ENCODE data around the gene BTBD16.

Gene BTBD16

DNA sequence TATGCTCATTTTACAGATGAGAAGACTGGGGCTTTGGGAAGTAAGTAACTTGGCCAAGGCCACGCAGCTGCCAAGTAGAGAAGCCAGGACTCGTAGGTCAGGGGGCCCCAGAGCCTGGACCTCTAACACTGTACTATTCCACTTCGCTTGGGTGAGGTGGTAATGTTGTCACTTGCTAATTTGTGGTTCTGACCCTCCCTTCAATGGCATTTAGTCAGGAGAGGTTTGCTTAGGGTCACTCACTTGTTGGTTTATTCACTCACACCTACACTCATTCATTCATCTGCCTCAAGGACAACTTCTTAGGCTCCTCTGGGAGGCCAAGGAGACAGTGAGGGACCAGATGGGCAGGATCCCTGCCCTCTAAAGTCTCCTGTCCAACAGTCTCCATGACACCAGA lies 21.3 kb downstream of the BTBD16 start:
- Histone ChIP-seq H3K27me3 (ENCODE audit: insufficient read depth, low read length) (no peaks in the 10 kb centered on the region), H2BK12ac (ENCODE audit: low read length) (no peak overlapping the region), H3K27ac (ENCODE audit: low read depth, low read length) (no peak overlapping the region), H3K9me3 (ENCODE audit: insufficient read depth, low read depth, low read length) (no peaks in the 10 kb centered on the region), H4K8ac (ENCODE audit: low read depth, low read length) (no peak overlapping the region), H3K18ac (ENCODE audit: low read length) (no peak overlapping the region), H3K36me3 (ENCODE audit: control insufficient read depth in 1 of 2, insufficient read depth in 2 of 2, low read length in 2 of 2) (no peaks in the 10 kb centered on the region), H3K79me2 (ENCODE audit: control insufficient read depth, insufficient read depth, low read length, poor library complexity) (no peaks in the 10 kb centered on the region), H3K79me1 (ENCODE audit: low read length) (no peaks in the 10 kb centered on the region), H2AFZ (ENCODE audit: insufficient read depth, low read length, poor library complexity) (no peak overlapping the region), H3K4ac (ENCODE audit: low read depth, low read length) (no peak overlapping the region), H3K9ac (ENCODE audit: low read length) (no peak overlapping the region), H2BK5ac (ENCODE audit: low read depth, low read length, poor library complexity) (no peak overlapping the region), H3K4me2 (ENCODE audit: low read length) (no peak overlapping the region), H3K14ac (ENCODE audit: low read length) (no peak overlapping the region), H2AK5ac (ENCODE audit: low read length) (no peak overlapping the region), H2BK120ac (ENCODE audit: insufficient read depth, low read length, poor library complexity) (no peak overlapping the region), H3K4me3 (ENCODE audit: low read depth, low read length) (no peak overlapping the region), H4K91ac (ENCODE audit: low read depth, low read length) (no peak overlapping the region), H4K12ac (ENCODE audit: low read depth, low read length) (no peak overlapping the region), H3K4me1 (ENCODE audit: control insufficient read depth in 1 of 2, insufficient read depth in 2 of 2, low read length in 2 of 2) (peaks cover 8 to 13% of the 10 kb centered on the region in 2 experiments), H3K23ac (ENCODE audit: low read length) (no peak overlapping the region)
- no CpG with 5 or more reads among the region's 3 CpGs for WGBS (ENCODE audit: extremely low coverage, insufficient coverage, insufficient read length)
- no peak for DNase-seq

DNA sequence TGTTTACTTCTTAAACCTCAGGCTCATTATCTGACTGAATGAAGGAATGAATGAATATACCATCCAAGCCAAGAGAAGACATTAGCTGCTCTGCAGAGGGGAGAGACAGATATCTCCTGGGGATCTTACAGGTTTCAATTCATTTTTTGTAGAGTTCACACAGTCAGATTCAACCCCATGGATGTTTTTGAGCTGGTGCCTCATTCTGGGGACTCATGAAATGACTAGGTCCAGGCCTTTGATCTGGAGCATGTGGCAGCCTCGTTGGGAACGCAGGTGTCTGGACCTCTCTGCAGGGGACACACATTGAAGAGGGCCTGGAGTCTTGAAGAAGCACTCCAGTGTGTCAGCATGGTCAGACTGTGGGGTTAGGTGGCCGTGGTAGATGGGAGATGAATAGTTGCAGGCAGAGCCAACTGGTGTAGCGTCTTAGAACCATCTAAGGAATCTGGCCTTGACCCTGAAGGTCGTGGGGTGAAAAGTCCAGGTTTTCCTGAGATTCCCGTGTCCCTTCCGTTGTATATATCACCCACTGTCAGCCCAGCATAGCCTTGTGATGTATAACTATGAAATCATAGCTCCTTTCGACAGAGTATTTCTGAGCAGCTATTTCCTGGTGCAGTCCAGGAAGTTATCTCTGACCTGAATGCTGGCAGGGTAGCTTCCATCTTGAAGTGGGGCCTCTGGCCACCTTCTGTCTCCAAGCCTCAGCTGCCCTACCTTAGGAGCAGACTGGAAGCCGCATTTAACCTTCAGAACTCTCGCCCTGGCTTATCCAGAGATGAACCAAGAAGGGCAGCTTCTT lies 22.3 kb downstream of the BTBD16 start:
- Histone ChIP-seq H3K9ac (ENCODE audit: low read length) (no peak overlapping the region), H2BK5ac (ENCODE audit: low read depth, low read length, poor library complexity) (no peak overlapping the region), H2AFZ (ENCODE audit: insufficient read depth, low read length, poor library complexity) (no peak overlapping the region), H3K4me3 (ENCODE audit: low read depth, low read length) (no peak overlapping the region), H3K27me3 (ENCODE audit: insufficient read depth, low read length) (no peaks in the 10 kb centered on the region), H3K23ac (ENCODE audit: low read length) (no peak overlapping the region), H3K9me3 (ENCODE audit: insufficient read depth, low read depth, low read length) (no peaks in the 10 kb centered on the region), H3K79me1 (ENCODE audit: low read length) (no peaks in the 10 kb centered on the region), H3K79me2 (ENCODE audit: control insufficient read depth, insufficient read depth, low read length, poor library complexity) (no peaks in the 10 kb centered on the region), H3K4me2 (ENCODE audit: low read length) (no peak overlapping the region), H3K4me1 (ENCODE audit: control insufficient read depth in 1 of 2, insufficient read depth in 2 of 2, low read length in 2 of 2) (peaks cover 8 to 13% of the 10 kb centered on the region in 2 experiments), H3K4ac (ENCODE audit: low read depth, low read length) (no peak overlapping the region), H2BK120ac (ENCODE audit: insufficient read depth, low read length, poor library complexity) (no peak overlapping the region), H2AK5ac (ENCODE audit: low read length) (no peak overlapping the region), H3K14ac (ENCODE audit: low read length) (no peak overlapping the region), H3K27ac (ENCODE audit: low read depth, low read length) (no peak overlapping the region), H4K91ac (ENCODE audit: low read depth, low read length) (no peak overlapping the region), H4K8ac (ENCODE audit: low read depth, low read length) (no peak overlapping the region), H3K18ac (ENCODE audit: low read length) (no peak overlapping the region), H3K36me3 (ENCODE audit: control insufficient read depth in 1 of 2, insufficient read depth in 2 of 2, low read length in 2 of 2) (no peaks in the 10 kb centered on the region), H2BK12ac (ENCODE audit: low read length) (no peak overlapping the region), H4K12ac (ENCODE audit: low read depth, low read length) (no peak overlapping the region)
- no CpG with 5 or more reads among the region's 10 CpGs for WGBS (ENCODE audit: extremely low coverage, insufficient coverage, insufficient read length)
- peak; percentile 56 to 81 for DNase-seq

DNA sequence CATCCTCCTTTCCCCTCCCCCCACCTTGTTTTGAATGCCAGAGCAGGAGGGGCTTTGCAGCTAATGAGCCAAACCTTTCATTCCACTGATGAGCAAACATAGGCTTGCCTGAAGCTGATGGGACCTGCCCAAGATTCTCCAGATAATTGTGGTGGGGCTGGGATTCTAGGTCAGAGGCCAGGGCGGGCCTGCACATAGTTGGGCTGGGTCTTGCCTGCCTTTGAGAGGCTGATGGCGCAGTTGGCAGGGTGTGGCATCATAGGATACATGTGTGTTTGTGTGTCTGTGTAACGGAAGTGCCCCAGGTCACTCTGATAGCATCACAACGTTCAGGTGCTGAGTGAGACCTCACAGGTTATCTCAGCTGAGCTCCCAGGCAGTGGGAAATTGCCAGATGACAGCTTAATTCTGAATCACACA lies 22.9 kb downstream of the BTBD16 start:
- Histone ChIP-seq H3K36me3 (ENCODE audit: control insufficient read depth in 1 of 2, insufficient read depth in 2 of 2, low read length in 2 of 2) (no peaks in the 10 kb centered on the region), H3K9me3 (ENCODE audit: insufficient read depth, low read depth, low read length) (no peaks in the 10 kb centered on the region), H3K27ac (ENCODE audit: low read depth, low read length) (no peak overlapping the region), H2BK12ac (ENCODE audit: low read length) (no peak overlapping the region), H4K91ac (ENCODE audit: low read depth, low read length) (no peak overlapping the region), H3K4ac (ENCODE audit: low read depth, low read length) (no peak overlapping the region), H3K4me3 (ENCODE audit: low read depth, low read length) (no peak overlapping the region), H3K4me2 (ENCODE audit: low read length) (no peak overlapping the region), H3K4me1 (ENCODE audit: control insufficient read depth in 1 of 2, insufficient read depth in 2 of 2, low read length in 2 of 2) (peaks cover 8 to 13% of the 10 kb centered on the region in 2 experiments), H3K23ac (ENCODE audit: low read length) (no peak overlapping the region), H3K79me1 (ENCODE audit: low read length) (no peaks in the 10 kb centered on the region), H2AFZ (ENCODE audit: insufficient read depth, low read length, poor library complexity) (no peak overlapping the region), H4K8ac (ENCODE audit: low read depth, low read length) (no peak overlapping the region), H2AK5ac (ENCODE audit: low read length) (no peak overlapping the region), H3K79me2 (ENCODE audit: control insufficient read depth, insufficient read depth, low read length, poor library complexity) (no peaks in the 10 kb centered on the region), H3K18ac (ENCODE audit: low read length) (no peak overlapping the region), H2BK120ac (ENCODE audit: insufficient read depth, low read length, poor library complexity) (no peak overlapping the region), H3K9ac (ENCODE audit: low read length) (no peak overlapping the region), H4K12ac (ENCODE audit: low read depth, low read length) (no peak overlapping the region), H3K14ac (ENCODE audit: low read length) (no peak overlapping the region), H2BK5ac (ENCODE audit: low read depth, low read length, poor library complexity) (no peak overlapping the region), H3K27me3 (ENCODE audit: insufficient read depth, low read length) (no peaks in the 10 kb centered on the region)
- WGBS (ENCODE audit: extremely low coverage, insufficient coverage, insufficient read length): no CpG with 5 or more reads among the region's 4 CpGs
- peak; percentile 98 for DNase-seq

DNA sequence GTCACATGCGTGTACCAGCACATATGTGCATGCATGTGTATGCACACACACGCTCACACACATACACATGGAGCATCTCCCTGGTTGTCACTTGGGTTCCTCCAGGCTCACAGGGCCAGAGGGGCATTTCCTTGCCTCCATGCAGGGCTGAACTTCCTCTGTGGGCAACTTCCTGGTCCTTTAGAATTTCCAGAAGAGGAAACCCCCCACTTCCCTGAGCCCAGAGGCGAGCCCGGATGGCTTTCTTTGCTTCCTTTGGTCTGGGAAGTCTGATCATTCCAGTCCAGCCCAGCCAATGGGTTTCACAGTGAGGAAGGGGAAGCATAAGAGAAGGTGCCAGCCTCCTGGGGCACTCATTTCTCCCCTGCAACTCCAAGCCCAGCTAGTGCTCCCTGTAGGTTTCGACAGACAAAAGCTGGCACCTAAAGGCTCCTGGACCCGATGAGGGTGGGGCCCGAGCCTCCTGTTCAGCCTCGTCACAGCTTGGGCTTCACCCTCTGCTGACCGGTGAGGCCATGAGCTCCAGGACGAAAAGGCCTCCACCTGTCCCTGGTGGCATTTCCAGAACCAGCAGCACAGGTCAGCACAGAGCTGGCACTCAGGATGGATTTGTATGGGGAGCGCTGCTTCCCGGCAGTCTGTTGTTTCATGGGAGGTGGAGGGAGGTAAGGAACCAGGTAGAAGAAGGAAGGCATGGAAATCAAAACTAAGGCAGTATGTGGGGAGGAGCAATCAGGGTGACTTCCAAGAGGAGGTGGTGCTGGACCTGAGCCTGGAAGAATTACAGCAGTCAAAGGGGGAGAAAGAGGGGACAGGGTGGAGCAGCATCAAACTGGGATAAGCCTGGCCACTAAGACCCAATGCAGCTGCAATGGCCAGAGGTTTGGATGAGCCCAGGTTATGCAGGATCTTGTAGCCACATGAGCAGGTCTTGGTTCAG lies 23.7 kb downstream of the BTBD16 start:
- Histone ChIP-seq H2AK5ac (ENCODE audit: low read length) (no peak overlapping the region), H3K9me3 (ENCODE audit: insufficient read depth, low read depth, low read length) (peaks cover 2% of the 10 kb centered on the region), H2BK12ac (ENCODE audit: low read length) (no peak overlapping the region), H2BK120ac (ENCODE audit: insufficient read depth, low read length, poor library complexity) (no peak overlapping the region), H3K27me3 (ENCODE audit: insufficient read depth, low read length) (no peaks in the 10 kb centered on the region), H3K4me1 (ENCODE audit: control insufficient read depth in 1 of 2, insufficient read depth in 2 of 2, low read length in 2 of 2) (peaks cover 8 to 13% of the 10 kb centered on the region in 2 experiments), H3K27ac (ENCODE audit: low read depth, low read length) (no peak overlapping the region), H4K12ac (ENCODE audit: low read depth, low read length) (no peak overlapping the region), H4K8ac (ENCODE audit: low read depth, low read length) (no peak overlapping the region), H3K18ac (ENCODE audit: low read length) (no peak overlapping the region), H2AFZ (ENCODE audit: insufficient read depth, low read length, poor library complexity) (no peak overlapping the region), H3K36me3 (ENCODE audit: control insufficient read depth in 1 of 2, insufficient read depth in 2 of 2, low read length in 2 of 2) (no peaks in the 10 kb centered on the region), H3K4ac (ENCODE audit: low read depth, low read length) (no peak overlapping the region), H3K79me1 (ENCODE audit: low read length) (no peaks in the 10 kb centered on the region), H2BK5ac (ENCODE audit: low read depth, low read length, poor library complexity) (no peak overlapping the region), H3K14ac (ENCODE audit: low read length) (no peak overlapping the region), H3K4me2 (ENCODE audit: low read length) (no peak overlapping the region), H4K91ac (ENCODE audit: low read depth, low read length) (no peak overlapping the region), H3K4me3 (ENCODE audit: low read depth, low read length) (no peak overlapping the region), H3K79me2 (ENCODE audit: control insufficient read depth, insufficient read depth, low read length, poor library complexity) (no peaks in the 10 kb centered on the region), H3K9ac (ENCODE audit: low read length) (no peak overlapping the region), H3K23ac (ENCODE audit: low read length) (no peak overlapping the region)
- DNase-seq: no peak
- no CpG with 5 or more reads among the region's 12 CpGs for WGBS (ENCODE audit: extremely low coverage, insufficient coverage, insufficient read length)

All from trophoblast cell (in vitro differentiated cells and primary cell).